ENCODE data around the gene NPY. TPM values are rescaled to one million over a fixed set of nuclear protein-coding genes. Genes with fewer than 3 reads are reported as not detected.

Gene NPY
- polyA plus RNA-seq, 1 donor (not counting 4 experiments of a cell fraction or from before 2014, with no cell fraction given) = not detected

DNA sequence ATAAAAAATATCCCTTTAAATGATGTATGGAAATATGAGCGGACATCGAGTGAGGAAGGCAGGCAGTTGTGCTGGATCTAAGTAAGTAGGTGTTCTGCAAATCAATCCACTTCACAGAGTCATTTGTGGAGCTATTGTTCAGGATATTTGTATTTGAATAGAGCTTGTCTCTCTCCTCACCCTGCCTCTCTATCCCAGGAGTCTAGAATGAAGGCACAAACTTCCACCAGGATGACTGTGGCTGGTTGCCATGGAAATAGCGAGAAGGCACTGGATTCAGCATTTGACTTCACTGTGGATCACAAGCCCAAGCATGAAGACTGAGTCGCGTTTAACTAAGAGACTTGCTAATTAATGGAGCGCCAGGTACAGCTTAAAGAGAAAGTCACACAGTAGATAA, 53.2 kb downstream of the NPY start:
- no peaks in the 10 kb centered on the region for H3K9me3 ChIP-seq (ENCODE audit: control insufficient read depth, low read depth, low read length)
- no peak overlapping the region for H3K27ac ChIP-seq (ENCODE audit: control insufficient read depth, insufficient read depth, low read length)
- H4K20me1 ChIP-seq (ENCODE audit: control insufficient read depth, extremely low read depth, insufficient read depth, low read length) = no peaks in the 10 kb centered on the region
- H3K79me2 ChIP-seq (ENCODE audit: control insufficient read depth, insufficient read depth, low read length) = no peaks in the 10 kb centered on the region
- H3K9me1 ChIP-seq (ENCODE audit: control insufficient read depth, extremely low read depth, insufficient read depth, low read length) = no peaks in the 10 kb centered on the region
- no peak for DNase-seq (ENCODE audit: low read depth, low spot score)
- H2AFZ ChIP-seq (ENCODE audit: control insufficient read depth, low read length) = no peak overlapping the region
- H3K4me2 ChIP-seq (ENCODE audit: control insufficient read depth, extremely low read depth, insufficient read depth, low read depth, low read length) = no peak overlapping the region
- H3K9ac ChIP-seq (ENCODE audit: control insufficient read depth, extremely low read depth, insufficient read depth, low read length) = no peak overlapping the region
- no peak overlapping the region for H3K4me3 ChIP-seq (ENCODE audit: control insufficient read depth in 2 of 3, extremely low read depth in 1 of 3, insufficient read depth in 2 of 3, low read depth in 1 of 3, low read length in 3 of 3)
- TF ChIP-seq, protein P1, sequence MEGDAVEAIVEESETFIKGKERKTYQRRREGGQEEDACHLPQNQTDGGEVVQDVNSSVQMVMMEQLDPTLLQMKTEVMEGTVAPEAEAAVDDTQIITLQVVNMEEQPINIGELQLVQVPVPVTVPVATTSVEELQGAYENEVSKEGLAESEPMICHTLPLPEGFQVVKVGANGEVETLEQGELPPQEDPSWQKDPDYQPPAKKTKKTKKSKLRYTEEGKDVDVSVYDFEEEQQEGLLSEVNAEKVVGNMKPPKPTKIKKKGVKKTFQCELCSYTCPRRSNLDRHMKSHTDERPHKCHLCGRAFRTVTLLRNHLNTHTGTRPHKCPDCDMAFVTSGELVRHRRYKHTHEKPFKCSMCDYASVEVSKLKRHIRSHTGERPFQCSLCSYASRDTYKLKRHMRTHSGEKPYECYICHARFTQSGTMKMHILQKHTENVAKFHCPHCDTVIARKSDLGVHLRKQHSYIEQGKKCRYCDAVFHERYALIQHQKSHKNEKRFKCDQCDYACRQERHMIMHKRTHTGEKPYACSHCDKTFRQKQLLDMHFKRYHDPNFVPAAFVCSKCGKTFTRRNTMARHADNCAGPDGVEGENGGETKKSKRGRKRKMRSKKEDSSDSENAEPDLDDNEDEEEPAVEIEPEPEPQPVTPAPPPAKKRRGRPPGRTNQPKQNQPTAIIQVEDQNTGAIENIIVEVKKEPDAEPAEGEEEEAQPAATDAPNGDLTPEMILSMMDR (optimal IDR thresholded peaks at IDR 0.05 in 1 of 3, IDR thresholded peaks at IDR 0.05 in 1 of 3, conservative IDR thresholded peaks at IDR 0.05 in 1 of 3; ENCODE audit: extremely low read depth in 1 of 3, insufficient read depth in 2 of 3, low read length in 3 of 3) = no peak
- no peak for TF ChIP-seq EZH2 (IDR thresholded peaks at IDR 0.05; ENCODE audit: low read length)
- no peak for FAIRE-seq
- peaks cover 6% of the 10 kb centered on the region for H3K27me3 ChIP-seq (ENCODE audit: control insufficient read depth, extremely low read depth, insufficient read depth, low read length)
- no peaks in the 10 kb centered on the region for H3K36me3 ChIP-seq (ENCODE audit: control insufficient read depth in 2 of 2, extremely low read depth in 1 of 2, insufficient read depth in 2 of 2, low read length in 2 of 2)
- no peaks in the 10 kb centered on the region for H3K4me1 ChIP-seq (ENCODE audit: control insufficient read depth, extremely low read depth, insufficient read depth, low read length)
- dilution Hi-C loops (cut with MboI; ENCODE audit: extremely low pct_ligation_motif_present, low sequenced_read_pairs) = no loop called here

DNA sequence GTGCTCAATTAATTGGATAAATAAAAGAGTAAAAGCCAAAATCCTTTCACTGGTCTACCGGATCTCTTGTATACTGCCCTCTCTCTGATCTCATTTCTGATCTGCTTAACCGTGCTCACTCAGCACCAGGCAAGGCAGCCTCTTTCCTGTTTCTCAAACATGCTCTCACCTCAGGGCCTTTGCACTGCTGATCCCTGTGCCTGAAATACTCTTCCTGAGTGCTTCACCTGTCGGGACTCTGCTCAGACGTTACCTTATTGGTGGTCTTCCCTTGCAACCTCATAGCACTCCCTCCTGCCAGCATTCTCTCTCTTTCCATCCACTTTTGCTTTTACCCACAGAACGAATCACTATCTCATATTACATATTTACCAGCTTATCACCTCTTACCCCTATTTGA, 55.6 kb downstream of the NPY start:
- no peaks in the 10 kb centered on the region for H4K20me1 ChIP-seq (ENCODE audit: control insufficient read depth, extremely low read depth, insufficient read depth, low read length)
- no peaks in the 10 kb centered on the region for H3K79me2 ChIP-seq (ENCODE audit: control insufficient read depth, insufficient read depth, low read length)
- DNase-seq (ENCODE audit: low read depth, low spot score) = no peak
- no peak for TF ChIP-seq EZH2 (IDR thresholded peaks at IDR 0.05; ENCODE audit: low read length)
- TF ChIP-seq, protein P1 (optimal IDR thresholded peaks at IDR 0.05 in 1 of 3, IDR thresholded peaks at IDR 0.05 in 1 of 3, conservative IDR thresholded peaks at IDR 0.05 in 1 of 3; ENCODE audit: extremely low read depth in 1 of 3, insufficient read depth in 2 of 3, low read length in 3 of 3) = no peak
- H3K27me3 ChIP-seq (ENCODE audit: control insufficient read depth, extremely low read depth, insufficient read depth, low read length) = peaks cover 9% of the 10 kb centered on the region
- H3K9ac ChIP-seq (ENCODE audit: control insufficient read depth, extremely low read depth, insufficient read depth, low read length) = no peak overlapping the region
- no peak overlapping the region for H2AFZ ChIP-seq (ENCODE audit: control insufficient read depth, low read length)
- no peaks in the 10 kb centered on the region for H3K36me3 ChIP-seq (ENCODE audit: control insufficient read depth in 2 of 2, extremely low read depth in 1 of 2, insufficient read depth in 2 of 2, low read length in 2 of 2)
- H3K4me1 ChIP-seq (ENCODE audit: control insufficient read depth, extremely low read depth, insufficient read depth, low read length) = no peaks in the 10 kb centered on the region
- no peak overlapping the region for H3K27ac ChIP-seq (ENCODE audit: control insufficient read depth, insufficient read depth, low read length)
- H3K4me3 ChIP-seq (ENCODE audit: control insufficient read depth in 2 of 3, extremely low read depth in 1 of 3, insufficient read depth in 2 of 3, low read depth in 1 of 3, low read length in 3 of 3) = no peak overlapping the region
- H3K4me2 ChIP-seq (ENCODE audit: control insufficient read depth, extremely low read depth, insufficient read depth, low read depth, low read length) = no peak overlapping the region
- dilution Hi-C loops (cut with MboI; ENCODE audit: extremely low pct_ligation_motif_present, low sequenced_read_pairs) = no loop called here
- no peaks in the 10 kb centered on the region for H3K9me1 ChIP-seq (ENCODE audit: control insufficient read depth, extremely low read depth, insufficient read depth, low read length)
- H3K9me3 ChIP-seq (ENCODE audit: control insufficient read depth, low read depth, low read length) = no peaks in the 10 kb centered on the region
- FAIRE-seq = no peak
